ENCODE results near the gene INO80E. TPM values are rescaled to one million over a fixed set of nuclear protein-coding genes. Genes with fewer than 3 reads are reported as not detected.

The INO80E gene
- total RNA-seq, 1 experiment from 2014 or later = 94.1 TPM

DNA sequence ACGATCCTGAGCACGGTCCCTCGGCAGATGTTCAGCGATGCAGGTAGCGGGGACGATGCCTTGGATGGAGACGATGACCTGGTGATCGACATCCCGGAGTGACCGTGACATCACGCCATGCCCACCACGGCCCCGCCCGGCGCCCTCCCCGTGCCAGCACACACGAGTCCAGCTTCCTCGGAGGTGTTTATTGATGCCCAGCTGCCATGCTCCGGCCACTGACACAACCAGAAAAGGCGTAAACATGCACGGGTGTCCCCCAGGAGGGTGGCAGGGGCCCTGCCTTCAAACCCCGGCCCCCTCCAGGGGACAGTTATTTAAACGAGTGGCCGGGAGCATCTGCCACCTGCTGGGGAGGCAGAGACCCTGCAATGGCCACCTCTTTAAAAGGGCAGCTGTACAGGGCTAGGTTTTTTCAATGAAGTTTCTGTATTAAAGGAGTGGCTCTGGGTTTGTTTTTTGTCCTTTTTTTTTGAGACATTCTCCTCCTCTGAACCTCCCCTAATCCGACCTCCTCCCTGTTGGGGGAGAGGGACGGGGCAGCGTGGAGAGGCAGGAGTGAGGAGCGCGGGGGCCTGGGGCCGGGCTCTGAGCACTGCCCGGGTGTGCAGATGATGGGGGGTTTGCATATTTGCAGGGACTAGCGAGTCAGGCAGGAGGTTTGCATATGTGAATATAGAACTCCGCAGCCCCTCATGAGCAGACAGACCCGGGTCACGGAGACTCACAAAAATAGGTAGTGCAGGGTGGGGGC, 9.5 kb downstream of the INO80E start:
- Histone ChIP-seq H3K27me3 (ENCODE audit: insufficient read depth, low read length) (no peaks in the 10 kb centered on the region), H2BK120ac (ENCODE audit: low read depth, low read length, poor library complexity, severe bottlenecking) (no peak overlapping the region), H2BK20ac (ENCODE audit: low read depth, low read length, poor library complexity, severe bottlenecking) (no peak overlapping the region), H3K4me2 (ENCODE audit: insufficient read depth, insufficient read length, low read length) (no peak overlapping the region), H3K4me1 (ENCODE audit: insufficient read depth, low read length) (peaks cover 1% of the 10 kb centered on the region; the same call in 1 of the 2 replicates), H2AK5ac (ENCODE audit: insufficient read length, low read length) (no peak overlapping the region), H2AFZ (ENCODE audit: low read length) (no peak overlapping the region), H3K4ac (ENCODE audit: low read depth, low read length) (no peak overlapping the region), H4K5ac (ENCODE audit: insufficient read length, low read depth, low read length) (no peak overlapping the region), H3K9ac (ENCODE audit: extremely low read depth, insufficient read length, low read length) (no peak overlapping the region), H3K23me2 (ENCODE audit: insufficient read length, low read depth, low read length, poor library complexity, severe bottlenecking) (peaks cover 9% of the 10 kb centered on the region), H2BK15ac (ENCODE audit: low read depth, low read length) (no peak overlapping the region), H4K91ac (ENCODE audit: insufficient read length, low read depth, low read length) (no peak overlapping the region), H3K9me3 (ENCODE audit: control insufficient read depth, low read depth, low read length) (no peaks in the 10 kb centered on the region), H3K23ac (ENCODE audit: insufficient read length, low read depth, low read length) (no peak overlapping the region), H2BK5ac (ENCODE audit: insufficient read length, low read length) (no peak overlapping the region), H3K14ac (ENCODE audit: insufficient read depth, low read length) (no peak overlapping the region), H3K56ac (ENCODE audit: insufficient read length, low read depth, low read length) (no peak overlapping the region), H3K27ac (ENCODE audit: insufficient read length, low read depth, low read length) (no peak overlapping the region), H3T11ph (ENCODE audit: low read length) (no peak overlapping the region), H2BK12ac (ENCODE audit: insufficient read length, low read depth, low read length) (no peak overlapping the region), H3K79me1 (ENCODE audit: insufficient read depth, low read depth, low read length, poor library complexity, severe bottlenecking) (no peaks in the 10 kb centered on the region), H4K20me1 (ENCODE audit: control insufficient read depth, insufficient read depth, insufficient read length) (no peaks in the 10 kb centered on the region), H4K8ac (replicated peaks; ENCODE audit: insufficient read length, low read depth, low read length) (no peak overlapping the region), H3K79me2 (ENCODE audit: insufficient read depth, low read length) (no peaks in the 10 kb centered on the region), H3K18ac (ENCODE audit: insufficient read length, low read depth, low read length) (no peak overlapping the region)
- Mint-ChIP-seq H3K27ac (no peak overlapping the region), H3K27me3 (ENCODE audit: low read depth) (peaks cover 22% of the 10 kb centered on the region), H3K9me3 (no peaks in the 10 kb centered on the region), H3K4me3 (no peak overlapping the region), H3K4me1 (peaks cover 2 to 26% of the 10 kb centered on the region in 2 experiments; a peak in 3 of 4 replicates), H3K36me3 (ENCODE audit: insufficient read depth in 1 of 3, low read depth in 3 of 3) (peaks cover 16 to 32% (median 24%) of the 10 kb centered on the region in 3 experiments)
- no CpG with 5 or more reads among the region's 35 CpGs for WGBS (ENCODE audit: extremely low coverage, insufficient read length, low lambda C conversion rate)
- TF ChIP-seq, protein P1, sequence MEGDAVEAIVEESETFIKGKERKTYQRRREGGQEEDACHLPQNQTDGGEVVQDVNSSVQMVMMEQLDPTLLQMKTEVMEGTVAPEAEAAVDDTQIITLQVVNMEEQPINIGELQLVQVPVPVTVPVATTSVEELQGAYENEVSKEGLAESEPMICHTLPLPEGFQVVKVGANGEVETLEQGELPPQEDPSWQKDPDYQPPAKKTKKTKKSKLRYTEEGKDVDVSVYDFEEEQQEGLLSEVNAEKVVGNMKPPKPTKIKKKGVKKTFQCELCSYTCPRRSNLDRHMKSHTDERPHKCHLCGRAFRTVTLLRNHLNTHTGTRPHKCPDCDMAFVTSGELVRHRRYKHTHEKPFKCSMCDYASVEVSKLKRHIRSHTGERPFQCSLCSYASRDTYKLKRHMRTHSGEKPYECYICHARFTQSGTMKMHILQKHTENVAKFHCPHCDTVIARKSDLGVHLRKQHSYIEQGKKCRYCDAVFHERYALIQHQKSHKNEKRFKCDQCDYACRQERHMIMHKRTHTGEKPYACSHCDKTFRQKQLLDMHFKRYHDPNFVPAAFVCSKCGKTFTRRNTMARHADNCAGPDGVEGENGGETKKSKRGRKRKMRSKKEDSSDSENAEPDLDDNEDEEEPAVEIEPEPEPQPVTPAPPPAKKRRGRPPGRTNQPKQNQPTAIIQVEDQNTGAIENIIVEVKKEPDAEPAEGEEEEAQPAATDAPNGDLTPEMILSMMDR (conservative IDR thresholded peaks at IDR 0.05) = peak; percentile 77
- DNase-seq = no peak
